HepG2 (cell line): ENCODE results near the gene CACNA2D1. TPM values are rescaled to one million over a fixed set of nuclear protein-coding genes. Genes with fewer than 3 reads are reported as not detected.

Experiments
- ATAC-seq: fragments of 200-7000 bp; cut with Tn5 transposase; 3 replicates; pipeline ENCODE4 v1.9.1; 2020; ENCODE audit warnings: mild to moderate bottlenecking, moderate library complexity
- BruUV-seq: library from RNA; stranded (reverse); fragments of 400-500 nt; replicated peaks from 2 replicates; lab custom pipeline; 2021; lab: Mats Ljungman, UMichigan
- CTCF ChIA-PET: fragments of 300-600 bp; formaldehyde crosslinking; extraction: SDS; loops from one replicate; lab custom pipeline; 2021; ENCODE audit warnings: low total read pairs, inconsistent platforms, low intra/inter-chr PET ratio; lab: Yijun Ruan, JAX
- POLR2A ChIA-PET: fragments of 350-600 bp; sonication (Branson Sonifier 250); formaldehyde crosslinking; loops from one replicate; lab custom pipeline; 2020; ENCODE audit warnings: antibody characterized with exemption, inconsistent platforms; lab: Yijun Ruan, JAX
- DNase-seq: peaks from one replicate; pipeline ENCODE4 v3.0.0-alpha.2; 2015; ENCODE audit warnings: low spot score
- FAIRE-seq: peaks from 3 replicates; lab custom pipeline; 2011; peaks lifted over from hg19 to GRCh38; lab: Jason Lieb, UNC
- H2AFZ ChIP-seq: one replicate; pipeline ENCODE4 v1.6.1; 2011; ENCODE audit warnings: low read length, inconsistent platforms
- H3K27ac ChIP-seq: fragments of 300-600 bp; 3 replicates; pipeline ENCODE4 v1.8.0; 2011; ENCODE audit warnings: mixed run types, mild to moderate bottlenecking, mixed read lengths, low read length, inconsistent platforms; ENCODE audit not compliant: insufficient read depth; ENCODE audit errors: extremely low read length
- H3K27me3 ChIP-seq, 2 experiments: fragments of 200-600 bp in 1 of 2; 2 replicates in 1 of 2; 3 replicates in 1 of 2; pipeline versions ENCODE4 v1.6.0 to v1.8.0; 2011; ENCODE audit warnings: low read length in 2 of 2, mild to moderate bottlenecking in 2 of 2, moderate library complexity in 2 of 2, inconsistent platforms in 1 of 2; ENCODE audit not compliant: insufficient read depth in 2 of 2, control insufficient read depth in 1 of 2
- H3K36me3 ChIP-seq, 2 experiments: fragments of 200-600 bp in 1 of 2; replicated peaks in 1 of 2; 2 replicates in 1 of 2; 3 replicates in 1 of 2; pipeline versions ENCODE4 v1.5.1 to v1.8.0; 2011; ENCODE audit warnings: low read length in 2 of 2, inconsistent platforms in 1 of 2; ENCODE audit not compliant: insufficient read depth in 2 of 2, control insufficient read depth in 1 of 2
- H3K4me1 ChIP-seq: 2 replicates; pipeline ENCODE4 v1.5.1; 2012; ENCODE audit warnings: low read length, inconsistent platforms; ENCODE audit not compliant: insufficient read depth
- H3K4me2 ChIP-seq: 2 replicates; pipeline ENCODE4 v1.6.0; 2011; ENCODE audit warnings: low read depth, low read length, inconsistent platforms
- H3K4me3 ChIP-seq, 3 experiments: fragments of 200-600 bp in 1 of 3; sonication (generic), shearing (Covaris generic) in 1 of 3; replicated peaks in 1 of 3; 2 replicates each; pipeline ENCODE4 v1.5.1; 2011 to 2016; ENCODE audit warnings: low read length in 3 of 3, inconsistent platforms in 2 of 3, low read depth in 2 of 3, mild to moderate bottlenecking in 2 of 3, control low read depth in 1 of 3, mixed read lengths in 1 of 3; ENCODE audit not compliant: insufficient read depth in 1 of 3
- H3K79me2 ChIP-seq: one replicate; pipeline ENCODE4 v1.6.1; 2011; ENCODE audit warnings: low read length, inconsistent platforms; ENCODE audit not compliant: insufficient read depth
- H3K9ac ChIP-seq: 2 replicates; pipeline ENCODE4 v1.6.0; 2011; ENCODE audit warnings: mild to moderate bottlenecking, low read depth, low read length, inconsistent platforms; ENCODE audit not compliant: insufficient read depth
- H3K9me3 ChIP-seq: 2 replicates; pipeline ENCODE4 v1.5.1; 2012; ENCODE audit warnings: mild to moderate bottlenecking, low read length
- H4K20me1 ChIP-seq: 2 replicates; pipeline ENCODE4 v1.6.0; 2011; ENCODE audit warnings: inconsistent platforms, mild to moderate bottlenecking, low read length, moderate library complexity; ENCODE audit not compliant: insufficient read depth
- ISX ChIP-seq: sonication (generic); formaldehyde crosslinking; conservative IDR thresholded peaks from 2 replicates; pipeline ENCODE4 v1.5.0; 2020; ENCODE audit warnings: missing genetic modification reagents
- ZC3H4 ChIP-seq: sonication (generic); formaldehyde crosslinking; IDR thresholded peaks from 2 replicates; pipeline ENCODE4 v1.4.0; 2020; ENCODE audit warnings: missing genetic modification reagents, borderline replicate concordance
- WGBS: methylation state at CpG from one replicate; pipeline ENCODE4 v1.1.6; 2017; ENCODE audit warnings: low lambda C conversion rate; 5-methylcytosine and 5-hydroxymethylcytosine counted together
- in situ Hi-C: cut with HindIII; loops from 2 replicates; pipeline ENCODE4 v1.10.0; 2017; ENCODE audit warnings: low pct_unique_long_range_greater_than_20kb; ENCODE audit not compliant: extremely low pct_ligation_motif_present
- intact Hi-C: fragments of 100-400 bp; cut with micrococcal nuclease; formaldehyde crosslinking; loops from one replicate; pipeline ENCODE4 v1.10.0; 2022; ENCODE audit not compliant: unreplicated experiment
- polyA plus RNA-seq, 8 experiments: library from polyadenylated mRNA; depleted of rRNA in 3 of 8; stranded (reverse) in 7 of 8; unstranded in 1 of 8; fragments of >200 nt; fragmentation: Illumina TruSeq in 4 of 8; extraction: Trizol in 4 of 8; gene quantifications; 2 replicates each; pipeline versions ENCODE4 v1.2.1 to v1.2.3, GENCODE V29; 2011 to 2016; ENCODE audit warnings: low read depth in 4 of 8, missing spikeins in 1 of 8, mixed read lengths in 1 of 8; ENCODE audit not compliant: insufficient read depth in 1 of 8
- total RNA-seq, 5 experiments: library from RNA; depleted of rRNA; stranded (reverse); fragments of >200 nt; fragmentation: Illumina TruSeq; extraction: Trizol; gene quantifications; 2 replicates each; pipeline ENCODE4 v1.2.3, GENCODE V29; 2016; ENCODE audit warnings: low read depth in 1 of 5
- TF ChIP-seq, protein P1 (sequence below): sonication (generic); formaldehyde crosslinking; IDR thresholded peaks from 2 replicates; pipeline ENCODE4 v1.5.0; 2020; ENCODE audit warnings: mild to moderate bottlenecking, missing genetic modification reagents, moderate library complexity
- TF ChIP-seq, protein P2 (sequence below): sonication (generic); formaldehyde crosslinking; IDR thresholded peaks from 2 replicates; pipeline ENCODE4 v1.5.1; 2020; ENCODE audit warnings: mild to moderate bottlenecking, moderate library complexity, missing genetic modification reagents

The CACNA2D1 gene
- total and polyA plus RNA-seq, 2 of the 13 experiments (the other 11 are each of a cell fraction or from before 2014, with no cell fraction given), result not detected

DNA sequence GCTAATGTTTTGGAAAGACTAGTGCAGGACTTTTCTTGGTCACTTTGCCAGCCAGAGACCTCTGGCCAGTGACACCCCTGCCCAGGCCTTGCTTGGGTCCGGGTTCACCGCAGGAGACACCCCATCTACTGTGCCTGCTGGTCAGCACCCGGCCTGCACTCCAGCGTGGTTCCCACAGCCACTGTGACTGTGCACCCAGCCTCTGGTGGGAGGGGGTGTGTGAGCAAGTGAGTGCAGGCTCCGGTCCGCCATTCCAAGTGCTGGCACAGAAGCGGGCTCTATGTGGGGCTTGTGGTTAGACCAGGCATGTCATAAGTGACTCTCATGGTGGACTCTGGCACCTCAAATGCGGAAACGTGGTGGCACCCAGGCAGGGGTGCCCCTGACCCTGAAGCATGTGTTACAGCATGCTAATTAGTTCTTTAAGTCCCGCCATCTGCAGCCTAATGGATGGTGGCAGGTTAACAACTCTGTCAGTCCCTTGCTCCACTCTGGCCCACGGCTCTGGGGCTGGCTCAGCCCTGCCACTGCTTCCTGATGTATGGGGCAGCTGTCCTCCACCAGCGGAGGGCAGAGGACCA is 361.8 kb downstream of the CACNA2D1 start:
- H4K20me1 ChIP-seq, result no peaks in the 10 kb centered on the region
- no peak overlapping the region for H2AFZ ChIP-seq
- no TSS peak for BruUV-seq
- in situ Hi-C loops (no loop called here), intact Hi-C loops (no loop called here)
- no peak overlapping the region for H3K9ac ChIP-seq
- H3K4me1 ChIP-seq, result no peaks in the 10 kb centered on the region
- H3K79me2 ChIP-seq, result no peaks in the 10 kb centered on the region
- no peak overlapping the region for H3K27ac ChIP-seq
- ChIA-PET CTCF (no interaction called here), POLR2A (no interaction called here)
- FAIRE-seq, result no peak
- no peaks in the 10 kb centered on the region for H3K9me3 ChIP-seq
- H3K27me3 ChIP-seq, result no peaks in the 10 kb centered on the region
- no peak; the same call in 2 of the 3 replicates for ATAC-seq
- DNase-seq, result no peak
- no peak overlapping the region for H3K4me3 ChIP-seq
- WGBS, result 15% methylated on average over 8 of the region's 12 CpGs
- no peaks in the 10 kb centered on the region for H3K36me3 ChIP-seq
- H3K4me2 ChIP-seq, result no peak overlapping the region
- TF ChIP-seq, protein P1, sequence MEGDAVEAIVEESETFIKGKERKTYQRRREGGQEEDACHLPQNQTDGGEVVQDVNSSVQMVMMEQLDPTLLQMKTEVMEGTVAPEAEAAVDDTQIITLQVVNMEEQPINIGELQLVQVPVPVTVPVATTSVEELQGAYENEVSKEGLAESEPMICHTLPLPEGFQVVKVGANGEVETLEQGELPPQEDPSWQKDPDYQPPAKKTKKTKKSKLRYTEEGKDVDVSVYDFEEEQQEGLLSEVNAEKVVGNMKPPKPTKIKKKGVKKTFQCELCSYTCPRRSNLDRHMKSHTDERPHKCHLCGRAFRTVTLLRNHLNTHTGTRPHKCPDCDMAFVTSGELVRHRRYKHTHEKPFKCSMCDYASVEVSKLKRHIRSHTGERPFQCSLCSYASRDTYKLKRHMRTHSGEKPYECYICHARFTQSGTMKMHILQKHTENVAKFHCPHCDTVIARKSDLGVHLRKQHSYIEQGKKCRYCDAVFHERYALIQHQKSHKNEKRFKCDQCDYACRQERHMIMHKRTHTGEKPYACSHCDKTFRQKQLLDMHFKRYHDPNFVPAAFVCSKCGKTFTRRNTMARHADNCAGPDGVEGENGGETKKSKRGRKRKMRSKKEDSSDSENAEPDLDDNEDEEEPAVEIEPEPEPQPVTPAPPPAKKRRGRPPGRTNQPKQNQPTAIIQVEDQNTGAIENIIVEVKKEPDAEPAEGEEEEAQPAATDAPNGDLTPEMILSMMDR (CRISPR knock-in tag), result no peak
- TF ChIP-seq ZC3H4 (CRISPR knock-in tag) (no peak), ISX (CRISPR knock-in tag) (no peak)

DNA sequence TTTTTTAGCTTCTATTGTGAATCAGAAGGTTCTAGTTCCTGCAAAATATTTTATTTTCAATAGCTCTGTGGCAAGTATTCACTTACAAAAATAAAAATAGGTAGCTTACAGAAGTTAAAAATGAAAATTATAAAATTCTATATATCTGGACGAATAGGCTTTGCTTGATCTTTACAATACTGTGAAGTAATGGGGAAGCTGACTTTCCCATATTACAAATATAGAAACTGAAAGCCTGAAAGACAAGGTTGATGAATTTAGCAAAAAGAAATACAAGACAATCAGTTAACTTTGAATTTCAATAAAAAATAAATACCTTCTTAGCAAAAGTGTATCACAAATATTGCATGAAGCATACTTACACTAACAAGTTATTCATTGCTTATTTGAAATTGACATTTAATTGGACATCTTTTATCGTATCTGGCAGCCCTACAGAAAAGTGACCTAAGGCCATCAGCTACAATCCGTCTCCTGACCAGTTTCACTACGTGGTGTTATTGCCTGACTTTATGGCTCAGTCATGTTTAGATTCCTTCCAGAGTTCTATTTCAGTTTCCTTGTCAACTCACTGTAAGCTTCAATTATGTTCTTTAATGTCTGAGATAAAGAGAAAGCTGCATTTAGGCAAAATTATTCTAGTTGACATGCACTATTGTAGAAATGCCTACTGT is 363.2 kb downstream of the CACNA2D1 start:
- Histone ChIP-seq H4K20me1 (no peaks in the 10 kb centered on the region), H3K9me3 (no peaks in the 10 kb centered on the region), H3K9ac (no peak overlapping the region), H3K36me3 (no peaks in the 10 kb centered on the region), H3K4me3 (no peak overlapping the region), H3K4me1 (no peaks in the 10 kb centered on the region), H3K27ac (no peak overlapping the region), H3K79me2 (no peaks in the 10 kb centered on the region), H3K4me2 (no peak overlapping the region), H3K27me3 (no peaks in the 10 kb centered on the region; a peak in 1 of 5 replicates), H2AFZ (no peak overlapping the region)
- ATAC-seq (no peak), DNase-seq (no peak), FAIRE-seq (no peak)
- no TSS peak for BruUV-seq
- WGBS, result 3% methylated on average over 4 of the region's 4 CpGs
- in situ Hi-C loops (no loop called here), intact Hi-C loops (no loop called here)
- POLR2A ChIA-PET, result no interaction called here
- TF ChIP-seq, protein P2, sequence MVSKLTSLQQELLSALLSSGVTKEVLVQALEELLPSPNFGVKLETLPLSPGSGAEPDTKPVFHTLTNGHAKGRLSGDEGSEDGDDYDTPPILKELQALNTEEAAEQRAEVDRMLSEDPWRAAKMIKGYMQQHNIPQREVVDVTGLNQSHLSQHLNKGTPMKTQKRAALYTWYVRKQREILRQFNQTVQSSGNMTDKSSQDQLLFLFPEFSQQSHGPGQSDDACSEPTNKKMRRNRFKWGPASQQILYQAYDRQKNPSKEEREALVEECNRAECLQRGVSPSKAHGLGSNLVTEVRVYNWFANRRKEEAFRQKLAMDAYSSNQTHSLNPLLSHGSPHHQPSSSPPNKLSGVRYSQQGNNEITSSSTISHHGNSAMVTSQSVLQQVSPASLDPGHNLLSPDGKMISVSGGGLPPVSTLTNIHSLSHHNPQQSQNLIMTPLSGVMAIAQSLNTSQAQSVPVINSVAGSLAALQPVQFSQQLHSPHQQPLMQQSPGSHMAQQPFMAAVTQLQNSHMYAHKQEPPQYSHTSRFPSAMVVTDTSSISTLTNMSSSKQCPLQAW (CRISPR knock-in tag), result no peak
- CTCF ChIA-PET, result no interaction called here
